GM19372 (cell line): ENCODE data around the gene GUCY2D.
"Not testable (repeated sequence)": the region's sequence is repeated elsewhere in the genome, so short reads cannot be mapped to it uniquely, and the experiment has no call there.

ENCODE experiments used
- ATAC-seq: cut with Tn5 transposase; IDR thresholded peaks from one replicate; pipeline ENCODE4 v1.9.1; 2021; ENCODE audit warnings: mild to moderate bottlenecking, low read depth, moderate library complexity; ENCODE audit not compliant: unreplicated experiment

The GUCY2D gene

DNA sequence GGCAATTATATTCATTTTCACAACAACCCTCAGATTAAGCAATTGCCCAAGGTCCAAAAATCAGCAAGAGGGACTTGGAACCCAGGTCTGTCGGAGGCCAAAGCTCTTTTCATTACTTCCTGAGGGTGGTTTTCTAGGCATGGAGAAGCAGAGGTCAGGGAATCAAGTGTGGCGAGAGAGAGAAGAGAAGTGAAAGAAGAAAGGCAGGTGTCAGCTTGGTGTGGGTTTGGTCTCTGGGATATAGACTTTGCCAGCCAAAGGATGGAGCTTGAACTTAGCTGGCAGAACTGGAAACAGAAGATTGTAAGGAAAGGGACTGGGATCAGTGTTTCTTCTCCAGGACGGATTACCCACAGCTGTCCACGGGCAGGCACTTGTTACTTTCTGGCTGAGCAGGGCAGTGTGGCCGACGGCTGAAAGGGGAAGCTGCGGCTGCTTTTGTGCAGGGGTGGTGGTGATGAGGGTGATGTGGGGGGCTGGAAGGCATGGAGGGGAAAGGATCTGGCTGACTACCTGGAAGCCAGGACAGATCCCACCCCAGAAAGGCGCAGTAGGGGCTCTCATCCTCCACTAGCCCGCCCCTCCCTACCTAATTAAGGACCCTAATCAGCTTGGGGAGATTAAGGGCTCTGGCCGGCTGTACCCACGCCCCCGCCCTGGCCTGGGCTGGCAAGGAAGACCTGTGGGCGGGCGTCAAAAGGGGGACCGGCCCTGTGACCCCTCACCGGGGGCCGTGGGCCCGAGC lies at the start of gene GUCY2D:
Gene GUCY2D (plus strand): TSS at position 640 of the 745 bp plus-strand sequence. CDS start 433 bp downstream, outside the sequence.
- no peak for ATAC-seq

- ATAC-seq, result not testable (repeated sequence)
Measured at GRCh38 chr17:7953266-7953665, 49.1 kb upstream of the GUCY2D start.

GRCh38 chr17:7955414-7956227 lies 46.8 kb upstream of the GUCY2D start:
- no peak for ATAC-seq

GRCh38 chr17:7956228-7956965 lies 46.0 kb upstream of the GUCY2D start:
- no peak for ATAC-seq

GRCh38 chr17:7959503-7960253 lies 42.7 kb upstream of the GUCY2D start:
- ATAC-seq, result no peak

DNA sequence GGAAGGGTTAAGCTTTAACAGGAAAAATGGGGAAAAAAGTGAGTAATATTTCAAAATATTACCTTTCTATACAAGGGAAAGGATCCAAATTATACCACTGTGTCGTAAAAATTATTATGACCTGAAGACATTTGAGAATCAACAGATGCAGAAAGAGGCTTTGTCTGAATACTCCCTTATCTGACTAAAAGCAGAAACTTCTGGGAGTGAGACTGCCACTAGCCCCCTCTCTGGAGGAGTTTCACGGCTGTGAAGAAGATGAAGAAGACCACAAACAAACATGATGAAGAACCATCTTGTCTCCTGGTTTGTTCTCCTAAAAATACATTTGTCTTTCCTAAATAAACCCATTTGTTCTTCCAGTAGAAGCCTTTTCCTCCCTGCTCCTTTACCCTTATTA lies 41.0 kb upstream of the GUCY2D start:
- no peak for ATAC-seq

GRCh38 chr17:7967751-7968150 lies 34.7 kb upstream of the GUCY2D start:
- ATAC-seq, result no peak

DNA sequence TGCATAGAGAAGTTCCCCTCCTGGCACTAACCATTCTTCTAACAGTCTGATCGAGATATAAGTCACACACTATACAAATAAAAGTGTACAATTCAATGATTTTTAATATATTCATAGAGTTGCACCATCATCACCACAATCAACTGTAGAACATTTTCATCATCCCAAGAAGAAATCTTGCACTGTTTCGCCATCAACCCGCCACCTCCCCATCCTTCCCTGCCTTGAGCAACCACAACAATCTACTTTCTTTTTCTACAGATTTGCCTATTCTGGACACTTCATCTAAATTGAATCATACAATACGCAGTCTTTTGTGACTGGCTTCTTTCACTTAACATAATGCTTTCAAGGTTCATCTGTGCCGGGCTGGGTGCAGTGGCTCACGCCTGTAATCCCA lies 33.0 kb upstream of the GUCY2D start:
- no peak for ATAC-seq

DNA sequence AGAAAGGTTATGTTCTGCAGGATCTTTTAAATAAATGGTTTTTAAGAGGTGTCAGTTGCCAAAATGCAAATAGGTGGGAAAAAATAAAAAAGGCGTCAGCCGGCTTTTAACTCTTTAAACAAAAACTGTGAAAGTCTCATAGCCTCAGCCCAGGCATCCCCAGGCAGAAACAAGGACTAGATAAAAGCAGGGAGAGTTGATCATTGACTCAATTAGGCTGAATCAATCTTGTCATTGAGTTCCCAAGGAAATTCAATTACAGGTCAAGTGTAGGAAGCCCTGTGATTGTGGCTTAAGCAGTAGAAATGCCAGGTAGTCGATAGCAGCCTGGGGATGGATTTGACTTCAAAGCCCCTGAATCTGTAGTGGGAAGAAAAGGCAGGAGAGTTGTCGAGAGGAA lies 30.8 kb upstream of the GUCY2D start:
- ATAC-seq, result no peak

DNA sequence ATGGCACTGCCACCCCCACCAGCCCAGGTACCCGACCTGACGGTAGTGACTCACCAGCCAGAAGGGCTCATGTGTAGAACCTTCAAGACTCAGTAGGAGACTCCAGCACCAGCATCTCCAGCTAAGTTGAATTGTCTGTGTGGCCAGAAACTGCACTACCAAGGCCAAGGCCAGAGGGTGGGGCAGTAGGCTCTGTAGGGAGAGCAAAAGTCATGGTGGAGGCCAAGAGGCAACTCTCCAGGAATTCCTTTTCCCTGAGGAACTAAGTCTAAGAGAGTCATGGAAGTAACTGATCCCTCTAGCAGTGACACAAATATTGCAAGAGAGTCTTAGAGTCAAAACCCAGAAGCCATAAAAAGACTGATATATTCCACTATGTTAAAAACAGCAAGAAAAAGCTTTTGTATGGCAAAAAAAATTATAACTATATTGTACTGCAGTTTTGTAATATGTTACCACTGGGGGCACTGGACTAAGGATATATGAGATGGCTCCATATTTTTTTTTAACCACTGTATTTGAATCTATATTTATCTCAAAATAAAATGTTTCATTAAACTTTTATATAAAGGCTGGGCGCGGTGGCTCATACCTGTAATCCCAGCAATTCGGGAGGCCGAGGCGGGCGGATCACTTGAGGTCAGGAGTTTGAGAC lies 30.2 kb upstream of the GUCY2D start:
- ATAC-seq, result no peak

DNA sequence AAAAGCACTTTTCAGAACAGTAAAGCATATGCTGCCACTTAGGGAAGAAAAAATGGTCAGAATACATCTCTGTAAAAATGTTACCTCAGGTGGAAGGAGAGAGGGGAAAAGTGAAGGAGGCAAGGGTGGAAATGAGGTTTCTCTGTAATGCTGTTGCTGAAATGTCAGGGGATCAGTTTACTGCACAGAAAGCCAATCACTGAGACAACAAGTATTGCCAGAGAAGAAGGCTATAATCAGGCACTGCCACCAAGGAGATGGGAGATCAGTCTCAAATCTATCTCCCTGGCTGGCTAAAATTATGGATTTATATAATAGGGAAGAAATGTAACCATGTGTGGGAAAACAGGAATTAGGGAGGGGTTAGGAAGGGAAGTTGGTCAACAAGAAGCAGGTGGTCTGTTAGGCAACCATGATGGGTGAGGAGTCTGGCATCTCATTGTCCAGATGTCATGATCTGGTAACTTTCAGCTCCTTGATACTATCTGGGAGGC lies 27.7 kb upstream of the GUCY2D start:
- ATAC-seq, result no peak

GRCh38 chr17:7977039-7977438 lies 25.4 kb upstream of the GUCY2D start:
- no peak for ATAC-seq

- no peak for ATAC-seq
Measured at GRCh38 chr17:7977805-7978204, 24.6 kb upstream of the GUCY2D start.

GRCh38 chr17:7982173-7982572 lies 20.2 kb upstream of the GUCY2D start:
- ATAC-seq, result no peak

DNA sequence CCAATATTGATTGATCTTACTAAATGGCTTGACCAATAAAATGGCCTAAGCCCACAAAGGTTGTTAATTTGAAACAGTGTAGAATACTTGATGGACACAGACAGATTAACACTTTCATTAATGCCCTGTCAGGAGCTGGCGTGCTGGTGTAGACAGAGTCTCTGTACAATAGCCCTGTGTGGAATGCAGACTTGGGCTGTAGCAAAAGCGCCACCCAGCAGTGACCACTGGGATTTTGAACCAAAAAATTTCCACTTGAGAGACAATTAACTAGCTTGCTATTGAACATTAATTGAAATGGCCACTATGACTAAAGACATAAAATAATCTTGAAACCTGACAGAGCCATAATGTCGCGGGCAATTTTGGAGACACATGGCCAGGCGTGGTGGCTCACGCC lies 19.7 kb upstream of the GUCY2D start:
- no peak for ATAC-seq

DNA sequence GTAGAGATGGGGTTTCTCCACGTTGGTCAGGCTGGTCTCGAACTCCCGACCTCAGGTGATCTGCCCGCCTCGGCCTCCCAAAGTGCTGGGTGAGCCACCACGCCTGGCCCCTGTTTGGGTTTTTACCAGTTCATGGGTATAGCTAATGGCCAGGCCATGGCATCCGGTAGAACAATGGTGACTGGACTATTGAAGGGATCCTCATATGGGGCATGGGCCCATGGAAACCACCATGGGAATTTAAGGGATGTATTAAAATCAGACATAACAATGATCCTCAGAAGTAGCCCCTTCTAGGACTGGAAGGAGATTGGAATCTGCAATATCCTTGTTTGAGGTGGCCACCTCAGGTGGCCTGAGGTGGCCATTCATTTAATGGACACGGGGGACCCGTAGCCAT lies 17.5 kb upstream of the GUCY2D start:
- no peak for ATAC-seq

- no peak for ATAC-seq
Measured at GRCh38 chr17:7987112-7987893, 15.1 kb upstream of the GUCY2D start.

DNA sequence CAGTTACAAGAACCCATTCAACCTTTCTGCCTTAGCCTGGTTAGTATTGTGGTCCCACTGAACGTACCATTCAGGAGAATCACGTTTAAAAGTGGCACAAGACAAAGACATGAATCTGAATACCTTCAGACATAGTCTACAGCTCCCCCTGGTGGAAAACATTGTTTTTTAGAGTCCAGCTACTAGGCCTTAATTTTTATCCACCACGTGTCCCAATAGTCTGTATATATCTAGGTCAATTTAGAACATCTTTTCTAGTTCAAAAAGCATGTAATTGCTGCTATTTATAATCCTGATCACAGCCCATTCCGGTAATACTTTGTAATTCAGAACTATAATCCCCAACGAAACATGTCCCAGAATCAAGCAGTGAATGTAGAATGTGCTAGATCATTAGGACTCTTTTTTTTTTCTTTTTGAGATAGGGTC lies 13.7 kb upstream of the GUCY2D start:
- ATAC-seq, result no peak
